ENCODE results near the gene IGHMBP2. TPM values are rescaled to one million over a fixed set of nuclear protein-coding genes. Genes with fewer than 3 reads are reported as not detected.

The IGHMBP2 gene
- total RNA-seq, 1 donor from 2014 or later = 5.8 TPM

DNA sequence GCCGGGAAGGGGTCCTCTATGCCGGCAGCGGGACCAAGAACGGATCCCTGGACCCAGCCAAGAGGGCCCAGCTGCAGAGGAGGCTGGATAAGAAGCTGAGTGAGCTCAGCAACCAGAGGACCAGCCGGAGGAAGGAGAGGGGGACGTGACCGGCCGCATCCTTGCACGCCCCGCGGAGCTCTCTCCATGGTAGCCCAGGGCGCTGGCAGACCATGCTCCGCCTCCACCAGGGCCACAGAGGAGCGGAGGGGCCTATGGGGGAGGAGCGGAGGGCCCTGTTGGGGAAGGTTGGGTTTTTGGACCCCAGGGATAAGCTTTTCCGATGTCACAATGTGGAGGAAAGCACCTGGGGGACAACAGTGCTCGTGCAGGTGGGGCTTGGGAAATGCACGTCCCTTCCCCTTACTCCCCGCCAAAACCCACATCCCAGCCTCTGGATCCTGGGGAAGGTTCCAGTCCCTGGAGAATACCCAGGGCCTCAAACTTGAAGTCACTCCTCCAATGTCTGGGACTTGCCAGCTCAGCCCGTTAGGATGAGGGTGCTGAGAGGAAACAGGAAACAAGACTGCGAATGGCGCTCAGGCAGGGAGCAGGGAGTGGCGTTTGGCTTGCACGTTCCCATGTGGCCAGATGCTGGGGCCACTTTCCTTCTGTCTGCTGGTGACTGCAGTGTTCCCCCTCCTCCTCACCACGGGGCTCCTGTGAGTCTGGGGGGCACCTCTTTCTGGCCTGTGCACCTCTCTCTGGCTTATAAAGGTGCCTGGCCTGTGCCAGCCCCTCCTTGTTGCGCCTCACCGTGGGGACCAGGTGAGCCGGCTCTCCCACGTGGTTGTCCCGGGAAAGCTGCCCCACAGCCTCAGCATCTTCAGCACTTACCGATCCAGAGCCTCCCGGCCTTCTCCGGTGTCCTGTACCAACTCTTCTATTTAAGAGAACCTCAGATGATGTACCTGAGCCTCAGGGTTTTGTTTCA, 36.2 kb downstream of the IGHMBP2 start:
- no peak for DNase-seq (ENCODE audit: low read depth in 2 of 2)

DNA sequence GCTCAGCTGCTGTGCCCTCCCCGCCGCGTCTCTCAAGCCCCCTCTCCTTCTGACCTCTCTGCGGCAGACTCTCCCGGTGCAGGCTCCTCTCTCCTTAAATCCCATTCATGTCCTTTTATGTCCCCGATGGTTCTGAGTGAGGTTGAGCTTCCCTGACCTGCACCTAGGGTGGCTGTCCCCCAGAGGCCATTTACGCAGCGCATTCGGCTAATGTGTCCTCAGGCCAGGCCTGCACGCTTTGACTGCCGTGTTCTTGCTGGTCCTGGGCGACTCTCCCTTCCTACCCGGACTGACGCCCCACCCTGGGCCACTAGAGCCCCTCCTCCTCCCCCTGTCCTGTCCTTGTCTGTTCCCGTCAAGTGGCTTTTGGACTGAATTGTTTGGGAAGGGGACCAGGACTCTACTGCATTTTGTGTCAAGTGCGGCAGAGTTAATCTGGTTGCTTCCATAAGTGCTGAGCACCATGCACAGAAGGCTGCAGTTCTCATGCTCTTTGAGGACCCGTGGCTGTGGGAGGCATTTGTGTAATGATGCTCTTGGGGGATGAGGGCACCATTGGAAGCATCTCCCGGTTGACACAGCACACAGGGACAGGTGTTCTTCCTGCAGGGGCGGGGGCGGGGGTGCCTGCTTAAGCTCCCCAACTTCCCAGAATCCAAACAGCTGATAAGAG, 37.1 kb downstream of the IGHMBP2 start:
- no peak for DNase-seq (ENCODE audit: low read depth in 2 of 2)

DNA sequence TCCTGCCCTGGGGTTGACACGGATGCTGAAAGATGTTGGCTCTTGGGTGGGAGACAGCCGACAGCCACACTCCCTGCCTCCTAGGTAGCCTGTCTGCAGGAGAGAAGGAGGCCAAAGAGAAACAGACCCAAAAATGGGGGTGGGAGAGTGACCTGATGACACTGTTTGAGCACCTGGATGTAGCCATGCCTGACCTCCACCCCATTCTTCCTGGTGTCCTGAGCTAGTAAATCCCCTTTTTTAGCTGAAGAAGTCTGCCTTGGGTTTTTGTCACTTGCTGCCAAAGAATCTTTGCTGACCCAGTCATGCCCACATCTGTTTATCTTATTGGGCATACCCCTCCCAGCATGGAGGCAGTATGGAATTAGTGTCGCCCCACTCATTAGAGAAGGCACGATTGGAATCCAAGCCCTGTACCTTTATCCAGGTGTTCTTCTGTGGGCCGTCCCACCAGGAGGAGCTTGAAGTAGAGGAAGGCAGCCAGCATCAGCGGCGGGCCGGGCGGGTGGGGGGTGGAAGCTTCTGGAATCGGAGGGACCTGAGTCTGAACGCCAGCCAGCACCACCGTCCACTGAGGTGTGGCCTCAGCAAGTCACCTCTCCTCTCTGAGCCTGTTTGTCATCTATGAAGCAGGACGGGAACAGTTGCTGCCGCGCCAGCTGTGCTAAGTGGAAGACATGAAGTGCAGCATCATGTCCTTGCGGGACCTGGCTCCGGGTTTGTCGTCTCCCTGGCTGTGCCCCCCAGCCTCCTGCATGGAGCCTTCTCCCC, 37.8 kb downstream of the IGHMBP2 start:
- DNase-seq (ENCODE audit: low read depth in 2 of 2) = no peak

DNA sequence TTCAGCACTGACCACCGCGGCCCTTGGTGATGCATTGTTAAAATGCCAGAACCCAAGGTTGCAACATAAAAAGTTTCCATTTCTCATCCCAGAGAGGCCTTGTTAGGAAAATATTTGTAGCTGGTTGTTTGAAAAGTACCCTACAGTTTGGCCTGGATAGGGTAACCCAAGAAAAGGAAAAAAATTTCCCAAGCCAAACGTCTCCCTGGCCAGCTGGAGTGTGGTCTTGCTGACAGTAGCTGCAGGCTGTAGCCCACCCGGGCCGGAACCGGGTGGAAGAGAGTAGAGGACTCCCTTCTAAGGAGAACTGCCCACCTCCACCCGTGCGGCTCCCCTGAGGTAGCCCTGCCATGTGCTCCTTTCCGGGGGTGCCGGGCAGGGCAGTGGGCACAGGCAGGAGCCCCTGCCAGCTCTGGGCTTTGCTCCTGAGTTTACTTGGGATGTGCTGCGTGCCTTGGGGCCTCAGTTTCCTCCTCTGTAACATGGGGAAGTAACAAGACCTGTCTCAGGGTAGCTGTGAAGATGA, 38.5 kb downstream of the IGHMBP2 start:
- no peak for DNase-seq (ENCODE audit: low read depth in 2 of 2)

DNA sequence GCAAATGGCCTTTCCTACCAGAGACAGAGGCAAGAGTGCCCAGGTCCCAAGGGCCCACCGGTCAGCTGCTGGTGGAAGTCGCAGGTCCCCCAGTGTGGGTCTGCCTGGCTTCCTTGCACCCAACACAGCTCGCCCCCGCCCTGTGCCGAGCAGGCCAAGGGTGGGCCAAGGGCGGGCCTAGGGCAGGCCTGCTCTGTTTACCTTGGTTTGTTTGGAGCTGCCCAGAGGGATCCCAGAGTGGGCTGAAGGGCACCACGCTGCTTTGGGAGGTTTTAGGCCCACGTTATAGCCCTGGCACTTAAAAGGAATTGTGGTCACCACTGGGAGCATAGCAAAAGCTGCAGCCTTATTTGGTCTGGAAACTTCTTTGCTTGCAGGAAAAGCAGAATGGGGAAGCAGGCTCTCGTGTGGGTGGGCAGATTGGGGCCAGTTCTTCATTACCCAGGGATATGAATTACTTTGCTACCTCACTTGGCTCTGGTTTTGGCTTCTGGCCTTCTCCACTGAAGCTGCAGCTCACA, 39.1 kb downstream of the IGHMBP2 start:
- no peak for DNase-seq (ENCODE audit: low read depth in 2 of 2)

DNA sequence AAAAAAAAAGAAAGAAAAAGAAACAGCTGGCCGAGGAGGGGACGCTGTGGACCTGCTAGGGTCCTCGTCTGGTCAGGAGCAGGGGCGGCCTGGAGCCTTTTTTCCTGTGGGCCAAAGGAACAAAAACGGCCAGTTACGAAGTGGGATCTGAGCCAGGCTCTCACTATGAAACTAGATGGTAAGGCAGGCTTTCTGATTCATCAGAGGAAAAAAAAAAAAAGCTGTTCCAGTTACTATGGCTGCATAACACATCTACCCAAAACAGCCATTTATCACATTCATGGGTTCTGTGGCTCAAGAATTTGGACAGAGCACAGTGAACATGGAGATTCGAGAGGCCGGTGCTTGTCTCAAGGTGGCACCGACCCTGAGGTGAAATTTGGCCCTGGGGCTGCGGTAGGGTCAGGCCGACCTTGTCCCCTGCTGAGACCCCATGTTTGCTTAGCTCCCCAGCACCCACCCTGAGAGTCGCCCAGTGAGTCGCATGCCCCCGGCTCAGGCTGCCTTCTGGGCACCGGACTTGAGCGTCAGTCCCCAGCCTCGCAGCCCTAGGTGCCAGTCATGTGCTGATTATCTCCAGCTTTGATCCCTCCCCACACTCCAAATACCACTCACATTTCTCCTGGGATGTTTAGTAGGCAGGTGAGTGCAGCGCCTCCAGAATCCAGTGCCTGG, 42.9 kb downstream of the IGHMBP2 start:
- DNase-seq (ENCODE audit: low read depth in 2 of 2) = peak; percentile 67 to 71

DNA sequence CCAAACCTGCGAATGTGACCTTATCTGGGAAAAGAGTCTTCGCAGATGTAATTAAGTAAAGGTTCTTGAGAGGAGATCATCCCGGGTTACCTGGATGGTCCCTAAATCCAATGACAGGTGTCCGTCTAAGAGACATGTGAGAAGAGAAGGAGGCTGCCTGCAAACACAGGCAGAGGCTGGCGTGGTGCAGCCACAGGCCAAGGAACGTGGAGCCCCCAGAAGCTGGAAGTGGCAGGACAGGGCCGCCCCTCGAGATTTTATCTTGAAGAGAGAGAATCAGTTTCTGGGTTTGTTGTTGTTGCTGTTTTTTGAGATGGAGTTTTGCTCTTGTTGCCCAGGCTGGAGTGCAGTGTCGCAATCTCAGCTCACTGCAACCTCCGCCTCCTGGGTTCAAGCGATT, 43.5 kb downstream of the IGHMBP2 start:
- DNase-seq (ENCODE audit: low read depth in 2 of 2) = no peak

DNA sequence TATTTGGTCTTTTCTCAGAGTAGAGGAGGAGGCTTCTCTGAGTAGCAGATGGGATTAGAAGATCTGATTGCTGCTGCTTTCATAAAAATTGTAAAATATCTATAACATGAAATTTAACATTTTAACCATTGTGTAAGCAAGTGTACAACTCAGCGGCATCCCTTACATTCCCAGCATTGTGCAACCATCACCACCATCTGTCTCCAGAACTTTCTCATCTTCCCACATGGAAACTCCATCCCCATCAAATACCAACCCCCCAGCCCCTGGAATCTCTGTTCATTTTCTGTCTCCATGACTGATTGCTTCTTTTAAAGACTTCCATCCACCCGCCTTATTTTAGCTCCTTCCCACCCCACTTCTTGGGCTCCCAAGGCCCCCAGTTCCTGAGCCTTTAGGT, 44.8 kb downstream of the IGHMBP2 start:
- no peak for DNase-seq (ENCODE audit: low read depth in 2 of 2)

DNA sequence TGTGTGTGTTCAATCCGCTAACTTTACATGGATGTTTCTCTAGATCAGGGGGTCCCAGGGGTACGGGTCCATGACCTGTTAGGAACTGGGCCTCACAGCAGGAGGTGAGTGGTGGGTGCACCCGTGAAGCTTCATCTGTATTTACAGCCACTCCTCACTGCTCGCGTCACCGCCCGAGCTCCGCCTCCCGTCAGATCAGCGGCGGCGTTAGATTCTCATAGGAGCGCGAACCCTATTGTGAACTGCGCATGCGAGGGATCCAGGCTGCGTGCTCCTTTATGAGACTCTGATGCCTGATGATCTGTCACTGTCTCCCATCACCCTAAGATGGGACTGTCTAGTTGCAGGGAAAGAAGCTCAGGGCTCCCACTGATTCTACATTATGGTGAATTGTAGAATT, 45.2 kb downstream of the IGHMBP2 start:
- DNase-seq (ENCODE audit: low read depth in 2 of 2) = no peak

DNA sequence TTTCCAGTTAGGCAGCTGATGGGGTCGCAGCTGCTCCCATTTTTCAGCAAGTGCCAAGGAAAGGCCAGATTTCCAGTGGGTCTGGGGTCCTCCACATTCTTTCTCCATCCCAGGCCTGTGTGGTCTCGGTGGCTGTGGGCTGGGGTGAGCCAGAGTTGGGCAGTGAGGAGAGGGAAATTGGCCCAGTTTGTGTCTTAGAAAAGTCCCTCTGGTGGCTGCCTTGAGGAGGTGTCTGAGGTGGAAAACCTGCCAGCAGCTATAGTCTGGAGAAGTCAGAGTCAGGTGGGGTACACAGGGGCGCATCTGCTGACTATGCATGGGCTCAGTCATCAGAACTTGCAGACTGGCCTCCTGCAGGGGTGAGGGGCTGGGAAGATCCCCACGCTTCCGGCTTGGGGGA, 46.6 kb downstream of the IGHMBP2 start:
- peak in 1 of 2 donors; percentile 32 for DNase-seq (ENCODE audit: low read depth in 2 of 2)

DNA sequence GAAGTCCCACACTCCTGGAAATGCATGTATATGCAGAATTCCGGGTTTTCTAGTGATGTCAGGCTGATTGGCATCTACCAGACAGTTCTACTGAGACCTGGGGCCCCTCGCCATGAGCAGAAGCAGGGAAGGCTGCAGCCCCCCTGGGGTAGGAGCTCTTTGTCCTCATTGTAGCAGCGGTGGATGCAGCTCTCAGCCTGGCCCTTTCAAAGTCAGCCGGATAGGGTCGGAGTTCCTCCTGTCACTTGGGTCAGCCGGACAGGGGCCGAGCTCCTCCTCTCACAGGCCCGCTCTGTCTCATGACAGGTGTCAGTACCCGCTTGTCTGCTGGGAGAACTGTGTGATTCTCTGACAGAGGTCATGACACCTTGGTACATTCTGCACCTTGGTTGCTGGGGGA, 47.1 kb downstream of the IGHMBP2 start:
- no peak for DNase-seq (ENCODE audit: low read depth in 2 of 2)

DNA sequence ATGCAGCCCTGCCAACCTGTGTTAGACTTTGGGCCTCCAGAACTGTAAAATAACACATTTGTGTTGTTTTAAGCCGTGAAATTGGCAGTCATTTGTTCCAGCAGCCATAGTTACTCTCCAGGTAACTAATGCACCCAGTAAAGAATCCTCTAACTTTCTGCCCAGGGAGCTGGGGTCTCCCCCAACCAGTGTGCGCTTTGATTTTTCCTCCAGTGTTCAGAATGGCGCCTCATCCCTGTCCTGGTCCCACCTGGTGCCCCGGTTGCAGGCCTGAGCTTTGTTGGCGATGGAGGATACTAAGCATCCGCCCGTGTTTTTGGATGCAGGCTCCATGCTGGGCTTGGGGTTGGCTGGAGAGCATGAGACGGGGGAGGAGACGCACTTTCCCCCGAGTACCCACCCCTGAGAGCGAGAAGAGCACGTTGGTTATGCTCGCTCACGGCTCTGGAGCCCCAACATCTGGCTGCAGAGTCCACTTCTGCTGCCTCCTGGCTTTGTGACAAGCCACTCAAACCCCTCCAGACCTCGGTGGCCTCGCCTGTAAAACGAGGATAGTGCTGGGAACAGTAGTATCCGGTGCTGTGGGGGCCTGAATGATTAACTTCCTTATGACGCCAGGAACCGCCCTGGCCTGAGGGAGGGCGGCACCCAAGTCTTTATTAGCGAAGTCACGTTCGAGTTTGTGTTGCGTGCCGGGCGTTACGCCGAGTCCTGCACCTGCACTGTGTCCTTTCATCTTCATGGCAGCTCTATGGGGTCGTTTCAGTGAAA, 51.3 kb downstream of the IGHMBP2 start:
- peak in 1 of 2 donors; percentile 63 for DNase-seq (ENCODE audit: low read depth in 2 of 2)

DNA sequence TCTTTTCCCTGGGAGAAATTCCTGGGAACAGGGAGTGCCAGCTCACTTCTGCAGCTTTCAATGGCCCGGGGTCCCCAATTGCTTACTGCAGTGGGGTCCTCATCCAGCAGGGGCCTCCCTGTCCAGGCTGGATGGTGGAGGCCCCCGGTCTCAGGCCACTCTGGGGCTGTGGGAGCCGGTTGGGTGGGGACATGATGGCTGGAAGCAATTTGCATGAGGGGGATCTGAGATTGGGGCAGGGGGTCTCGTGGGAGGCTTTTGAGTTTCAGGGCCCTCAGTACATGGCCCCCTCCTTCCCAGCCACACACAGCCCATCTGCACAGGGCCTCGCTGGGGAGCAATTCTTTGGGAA, 51.9 kb downstream of the IGHMBP2 start:
- no peak for DNase-seq (ENCODE audit: low read depth in 2 of 2)

DNA sequence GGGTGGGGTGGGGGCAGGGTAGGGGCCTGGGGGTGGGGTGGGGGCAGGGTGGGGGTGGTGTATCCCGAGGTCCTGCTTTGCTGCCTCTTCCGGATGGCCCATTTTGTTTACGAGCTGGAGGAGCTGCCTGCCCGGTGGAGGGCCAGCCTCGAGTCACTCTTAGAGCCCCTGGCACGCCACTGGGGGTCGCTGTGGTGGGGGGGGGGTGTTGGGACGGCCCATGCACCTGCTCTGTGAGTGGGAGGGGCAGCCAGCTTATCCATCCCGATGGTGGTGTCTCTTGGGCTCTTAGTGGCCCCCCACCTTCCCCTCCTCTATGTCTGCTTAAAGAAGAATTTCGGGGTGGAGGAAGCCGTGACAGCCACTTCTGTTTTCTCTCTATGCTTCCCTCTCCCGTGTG, 52.5 kb downstream of the IGHMBP2 start:
- DNase-seq (ENCODE audit: low read depth in 2 of 2) = peak in 1 of 2 donors; percentile 14

DNA sequence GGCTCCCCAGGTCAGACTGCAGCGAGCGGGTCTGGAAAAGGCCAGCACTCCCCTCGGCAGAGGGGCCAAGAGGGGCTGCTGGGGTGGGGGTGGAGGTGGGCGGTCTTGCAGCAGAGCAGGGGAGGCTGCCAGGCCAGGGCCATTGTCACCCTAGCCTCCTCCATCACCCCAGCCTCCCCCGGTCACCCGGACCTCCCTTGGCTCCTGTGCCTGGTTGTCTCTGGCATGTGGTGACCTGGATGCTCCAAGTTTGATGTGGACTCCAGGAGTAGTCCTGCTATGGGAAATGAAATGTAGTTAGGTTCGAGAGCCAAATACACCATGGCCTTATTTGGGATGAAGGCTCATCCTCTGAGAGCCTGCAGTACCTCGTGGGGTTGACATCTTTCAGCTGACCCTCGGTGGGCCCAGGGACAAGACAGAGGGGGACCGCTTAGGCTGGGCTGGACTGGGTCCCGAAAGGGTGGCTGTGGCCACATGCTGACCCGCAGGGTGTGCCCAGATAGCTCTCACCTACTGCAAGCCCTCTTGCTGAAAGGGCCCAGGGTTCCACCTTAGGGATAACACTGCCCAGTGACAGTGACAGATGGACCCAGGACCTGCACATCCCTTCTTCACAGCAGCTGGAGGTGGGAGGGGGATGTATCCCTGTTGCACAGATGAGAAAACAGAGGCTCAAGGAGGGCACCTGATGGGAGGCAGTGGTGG, 53.0 kb downstream of the IGHMBP2 start:
- no peak for DNase-seq (ENCODE audit: low read depth in 2 of 2)

DNA sequence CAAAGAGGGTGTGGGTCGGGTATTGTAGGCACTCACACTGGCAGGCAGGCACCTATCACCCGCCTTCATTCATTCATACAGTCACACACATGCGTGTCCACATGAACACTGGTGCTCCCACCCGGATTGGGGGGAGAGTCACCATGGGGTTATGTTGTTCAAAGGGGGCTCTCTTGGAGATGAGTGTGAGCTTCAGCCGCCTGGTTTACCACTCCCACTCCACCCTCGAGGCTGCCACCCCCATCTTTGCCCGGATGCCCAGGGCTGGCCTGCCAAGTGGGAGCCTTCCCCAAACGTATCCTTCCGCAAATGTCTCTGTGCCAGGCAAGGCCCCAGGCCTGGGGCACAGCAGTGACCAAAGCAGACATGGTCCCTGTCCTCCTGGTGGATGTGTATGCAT, 54.5 kb downstream of the IGHMBP2 start:
- no peak for DNase-seq (ENCODE audit: low read depth in 2 of 2)

DNA sequence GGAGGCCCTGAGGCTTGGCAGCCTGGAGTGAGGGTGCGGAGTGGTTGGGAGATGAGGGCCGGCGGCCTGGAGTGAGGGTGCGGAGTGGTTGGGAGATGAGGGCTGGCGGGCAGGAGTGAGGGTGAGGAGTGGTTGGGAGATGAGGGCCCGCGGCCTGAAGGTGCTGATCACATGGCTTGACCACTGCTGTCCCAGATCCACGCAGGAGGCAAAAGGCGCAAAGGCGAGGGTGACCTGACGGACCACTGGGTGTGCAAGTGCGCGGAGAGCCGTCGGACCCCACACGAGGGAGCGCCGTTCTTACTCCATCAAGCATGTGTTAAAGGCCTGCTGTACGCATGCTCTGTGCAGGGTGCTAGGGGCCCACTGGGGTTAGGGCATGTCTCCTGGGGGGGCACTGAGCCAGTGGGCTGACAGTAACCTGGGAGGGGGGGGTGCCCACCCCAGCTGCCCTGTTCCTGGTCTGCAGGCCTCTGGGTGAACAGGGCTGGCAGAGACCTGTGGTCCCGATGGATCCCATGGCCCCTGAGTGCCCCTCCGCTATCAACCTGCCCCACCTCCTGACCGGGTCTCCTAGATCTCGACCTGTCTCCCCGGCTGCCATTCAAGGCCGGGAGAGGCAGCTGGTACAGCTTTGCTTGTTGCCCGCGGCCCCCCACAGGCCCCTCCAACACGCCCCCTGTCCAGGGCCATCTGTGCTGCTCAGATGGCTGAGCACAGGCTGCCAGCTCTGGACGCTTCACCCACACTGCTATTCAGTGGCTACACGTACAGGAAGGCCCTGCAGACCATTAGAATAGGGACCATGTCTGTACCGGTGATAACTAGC, 56.0 kb downstream of the IGHMBP2 start:
- DNase-seq (ENCODE audit: low read depth in 2 of 2) = no peak

DNA sequence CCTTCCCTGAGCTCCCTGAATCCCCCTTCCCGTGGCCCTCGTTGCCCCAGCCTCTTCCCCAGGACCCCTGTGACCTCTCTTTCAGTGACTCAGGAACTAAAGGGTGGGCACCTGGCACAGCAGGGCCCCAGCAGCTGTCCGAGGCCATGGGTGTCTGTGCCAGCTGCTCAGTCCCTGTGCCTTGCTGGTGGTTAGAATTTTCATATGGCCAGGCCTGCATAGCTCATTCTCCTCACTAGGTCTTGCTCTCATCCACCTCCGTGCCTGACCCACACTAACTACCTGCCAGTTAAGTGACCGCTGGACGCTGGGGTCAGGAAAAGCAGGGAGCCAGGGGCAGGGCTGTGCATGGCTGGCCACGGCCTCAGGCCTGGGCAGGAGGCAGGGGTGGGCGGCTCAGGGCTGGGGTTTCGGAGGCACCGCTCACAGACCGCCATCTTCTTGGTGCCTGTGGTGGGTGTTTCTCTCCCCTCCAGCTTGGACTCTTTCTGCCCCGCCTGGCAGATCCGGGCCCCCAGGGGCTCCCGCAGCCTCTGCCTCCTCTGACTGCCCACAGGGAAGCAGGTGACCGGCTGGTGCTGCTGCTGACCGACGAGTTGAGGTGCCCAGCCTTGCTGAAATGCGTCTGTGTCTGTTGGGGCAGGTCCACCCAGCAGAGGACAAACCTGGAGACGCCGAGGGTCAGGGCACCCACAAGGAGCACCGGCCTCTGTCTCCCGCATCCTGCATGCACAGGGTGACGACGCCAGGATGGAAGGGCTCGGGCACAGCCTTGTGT, 56.8 kb downstream of the IGHMBP2 start:
- DNase-seq (ENCODE audit: low read depth in 2 of 2) = no peak
